ENCODE results near the gene YEATS2. TPM values are rescaled to one million over a fixed set of nuclear protein-coding genes. Genes with fewer than 3 reads are reported as not detected.

The YEATS2 gene
- total and polyA plus RNA-seq, 2 experiments from 2014 or later: 15.2 to 72.8 TPM

- Histone ChIP-seq H4K20me1 (replicated peaks; ENCODE audit: insufficient read depth) (peaks cover 15% of the 10 kb centered on the region), H3K27me3 (ENCODE audit: insufficient read depth) (no peaks in the 10 kb centered on the region), H3K4me2 (no peak overlapping the region), H3K4me1 (ENCODE audit: insufficient read depth) (no peaks in the 10 kb centered on the region), H2AFZ (no peak overlapping the region), H3K4me3 (no peak overlapping the region), H3K79me2 (replicated peaks; ENCODE audit: insufficient read depth) (0 out of 2 replicates have a peak, but pooled peaks cover 3% of the 10 kb centered on the region), H3K36me3 (ENCODE audit: insufficient read depth) (peaks cover 38% of the 10 kb centered on the region), H3F3A (replicated peaks; ENCODE audit: low read depth) (0 out of 2 replicates have a peak, but pooled peaks cover 2% of the 10 kb centered on the region), H3K27ac (ENCODE audit: low read depth) (0 out of 2 replicates have a peak overlapping the region, but pooled peaks have one; percentile 21), H3K9me2 (ENCODE audit: insufficient read depth) (no peaks in the 10 kb centered on the region)
- no peaks in the 10 kb centered on the region for H3K27me3 Mint-ChIP-seq (ENCODE audit: insufficient read depth, low read depth, poor library complexity)
- H3K4me3 Mint-ChIP-seq: no peak overlapping the region
- H3K36me3 Mint-ChIP-seq (ENCODE audit: low read depth): peaks cover 52% of the 10 kb centered on the region
- H3K27ac Mint-ChIP-seq: no peak overlapping the region
- H3K4me1 Mint-ChIP-seq: no peaks in the 10 kb centered on the region
- ATAC-seq (no peak), DNase-seq (ENCODE audit: low spot score) (no peak)
- H3K9me3 Mint-ChIP-seq: no peaks in the 10 kb centered on the region
- TF ChIP-seq, protein P1, sequence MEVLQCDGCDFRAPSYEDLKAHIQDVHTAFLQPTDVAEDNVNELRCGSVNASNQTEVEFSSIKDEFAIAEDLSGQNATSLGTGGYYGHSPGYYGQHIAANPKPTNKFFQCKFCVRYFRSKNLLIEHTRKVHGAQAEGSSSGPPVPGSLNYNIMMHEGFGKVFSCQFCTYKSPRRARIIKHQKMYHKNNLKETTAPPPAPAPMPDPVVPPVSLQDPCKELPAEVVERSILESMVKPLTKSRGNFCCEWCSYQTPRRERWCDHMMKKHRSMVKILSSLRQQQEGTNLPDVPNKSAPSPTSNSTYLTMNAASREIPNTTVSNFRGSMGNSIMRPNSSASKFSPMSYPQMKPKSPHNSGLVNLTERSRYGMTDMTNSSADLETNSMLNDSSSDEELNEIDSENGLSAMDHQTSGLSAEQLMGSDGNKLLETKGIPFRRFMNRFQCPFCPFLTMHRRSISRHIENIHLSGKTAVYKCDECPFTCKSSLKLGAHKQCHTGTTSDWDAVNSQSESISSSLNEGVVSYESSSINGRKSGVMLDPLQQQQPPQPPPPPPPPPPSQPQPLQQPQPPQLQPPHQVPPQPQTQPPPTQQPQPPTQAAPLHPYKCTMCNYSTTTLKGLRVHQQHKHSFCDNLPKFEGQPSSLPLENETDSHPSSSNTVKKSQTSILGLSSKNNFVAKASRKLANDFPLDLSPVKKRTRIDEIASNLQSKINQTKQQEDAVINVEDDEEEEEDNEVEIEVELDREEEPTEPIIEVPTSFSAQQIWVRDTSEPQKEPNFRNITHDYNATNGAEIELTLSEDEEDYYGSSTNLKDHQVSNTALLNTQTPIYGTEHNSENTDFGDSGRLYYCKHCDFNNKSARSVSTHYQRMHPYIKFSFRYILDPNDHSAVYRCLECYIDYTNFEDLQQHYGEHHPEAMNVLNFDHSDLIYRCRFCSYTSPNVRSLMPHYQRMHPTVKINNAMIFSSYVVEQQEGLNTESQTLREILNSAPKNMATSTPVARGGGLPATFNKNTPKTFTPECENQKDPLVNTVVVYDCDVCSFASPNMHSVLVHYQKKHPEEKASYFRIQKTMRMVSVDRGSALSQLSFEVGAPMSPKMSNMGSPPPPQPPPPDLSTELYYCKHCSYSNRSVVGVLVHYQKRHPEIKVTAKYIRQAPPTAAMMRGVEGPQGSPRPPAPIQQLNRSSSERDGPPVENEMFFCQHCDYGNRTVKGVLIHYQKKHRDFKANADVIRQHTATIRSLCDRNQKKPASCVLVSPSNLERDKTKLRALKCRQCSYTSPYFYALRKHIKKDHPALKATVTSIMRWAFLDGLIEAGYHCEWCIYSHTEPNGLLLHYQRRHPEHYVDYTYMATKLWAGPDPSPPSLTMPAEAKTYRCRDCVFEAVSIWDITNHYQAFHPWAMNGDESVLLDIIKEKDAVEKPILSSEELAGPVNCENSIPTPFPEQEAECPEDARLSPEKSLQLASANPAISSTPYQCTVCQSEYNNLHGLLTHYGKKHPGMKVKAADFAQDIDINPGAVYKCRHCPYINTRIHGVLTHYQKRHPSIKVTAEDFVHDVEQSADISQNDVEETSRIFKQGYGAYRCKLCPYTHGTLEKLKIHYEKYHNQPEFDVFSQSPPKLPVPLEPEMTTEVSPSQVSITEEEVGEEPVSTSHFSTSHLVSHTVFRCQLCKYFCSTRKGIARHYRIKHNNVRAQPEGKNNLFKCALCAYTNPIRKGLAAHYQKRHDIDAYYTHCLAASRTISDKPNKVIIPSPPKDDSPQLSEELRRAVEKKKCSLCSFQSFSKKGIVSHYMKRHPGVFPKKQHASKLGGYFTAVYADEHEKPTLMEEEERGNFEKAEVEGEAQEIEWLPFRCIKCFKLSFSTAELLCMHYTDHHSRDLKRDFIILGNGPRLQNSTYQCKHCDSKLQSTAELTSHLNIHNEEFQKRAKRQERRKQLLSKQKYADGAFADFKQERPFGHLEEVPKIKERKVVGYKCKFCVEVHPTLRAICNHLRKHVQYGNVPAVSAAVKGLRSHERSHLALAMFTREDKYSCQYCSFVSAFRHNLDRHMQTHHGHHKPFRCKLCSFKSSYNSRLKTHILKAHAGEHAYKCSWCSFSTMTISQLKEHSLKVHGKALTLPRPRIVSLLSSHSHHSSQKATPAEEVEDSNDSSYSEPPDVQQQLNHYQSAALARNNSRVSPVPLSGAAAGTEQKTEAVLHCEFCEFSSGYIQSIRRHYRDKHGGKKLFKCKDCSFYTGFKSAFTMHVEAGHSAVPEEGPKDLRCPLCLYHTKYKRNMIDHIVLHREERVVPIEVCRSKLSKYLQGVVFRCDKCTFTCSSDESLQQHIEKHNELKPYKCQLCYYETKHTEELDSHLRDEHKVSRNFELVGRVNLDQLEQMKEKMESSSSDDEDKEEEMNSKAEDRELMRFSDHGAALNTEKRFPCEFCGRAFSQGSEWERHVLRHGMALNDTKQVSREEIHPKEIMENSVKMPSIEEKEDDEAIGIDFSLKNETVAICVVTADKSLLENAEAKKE (CRISPR knock-in tag; IDR thresholded peaks at IDR 0.05): no peak
- TF ChIP-seq ZNF114 (CRISPR knock-in tag; IDR thresholded peaks at IDR 0.05) (no peak), STAT1 (IDR thresholded peaks at IDR 0.05; ENCODE audit: unreplicated experiment) (no peak), EZH2phosphoT487 (IDR thresholded peaks at IDR 0.05; ENCODE audit: unreplicated experiment) (no peak), CTCF (conservative IDR thresholded peaks at IDR 0.05; ENCODE audit: low read depth in 2 of 2) (no peak), EZH2 (IDR thresholded peaks at IDR 0.05; ENCODE audit: low read depth, unreplicated experiment) (no peak), NANOG (IDR thresholded peaks at IDR 0.05; ENCODE audit: borderline replicate concordance) (no peak)
- TF ChIP-seq, protein P2, sequence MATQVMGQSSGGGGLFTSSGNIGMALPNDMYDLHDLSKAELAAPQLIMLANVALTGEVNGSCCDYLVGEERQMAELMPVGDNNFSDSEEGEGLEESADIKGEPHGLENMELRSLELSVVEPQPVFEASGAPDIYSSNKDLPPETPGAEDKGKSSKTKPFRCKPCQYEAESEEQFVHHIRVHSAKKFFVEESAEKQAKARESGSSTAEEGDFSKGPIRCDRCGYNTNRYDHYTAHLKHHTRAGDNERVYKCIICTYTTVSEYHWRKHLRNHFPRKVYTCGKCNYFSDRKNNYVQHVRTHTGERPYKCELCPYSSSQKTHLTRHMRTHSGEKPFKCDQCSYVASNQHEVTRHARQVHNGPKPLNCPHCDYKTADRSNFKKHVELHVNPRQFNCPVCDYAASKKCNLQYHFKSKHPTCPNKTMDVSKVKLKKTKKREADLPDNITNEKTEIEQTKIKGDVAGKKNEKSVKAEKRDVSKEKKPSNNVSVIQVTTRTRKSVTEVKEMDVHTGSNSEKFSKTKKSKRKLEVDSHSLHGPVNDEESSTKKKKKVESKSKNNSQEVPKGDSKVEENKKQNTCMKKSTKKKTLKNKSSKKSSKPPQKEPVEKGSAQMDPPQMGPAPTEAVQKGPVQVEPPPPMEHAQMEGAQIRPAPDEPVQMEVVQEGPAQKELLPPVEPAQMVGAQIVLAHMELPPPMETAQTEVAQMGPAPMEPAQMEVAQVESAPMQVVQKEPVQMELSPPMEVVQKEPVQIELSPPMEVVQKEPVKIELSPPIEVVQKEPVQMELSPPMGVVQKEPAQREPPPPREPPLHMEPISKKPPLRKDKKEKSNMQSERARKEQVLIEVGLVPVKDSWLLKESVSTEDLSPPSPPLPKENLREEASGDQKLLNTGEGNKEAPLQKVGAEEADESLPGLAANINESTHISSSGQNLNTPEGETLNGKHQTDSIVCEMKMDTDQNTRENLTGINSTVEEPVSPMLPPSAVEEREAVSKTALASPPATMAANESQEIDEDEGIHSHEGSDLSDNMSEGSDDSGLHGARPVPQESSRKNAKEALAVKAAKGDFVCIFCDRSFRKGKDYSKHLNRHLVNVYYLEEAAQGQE (IDR thresholded peaks at IDR 0.05; ENCODE audit: unreplicated experiment): no peak
These were observed 70.5 kb downstream of the YEATS2 start for GRCh38 chr3:183768114-183768513.

Measured in GM23338 (cell line).